GM18868 (cell line): ENCODE results near the gene STXBP3.
"Not testable (repeated sequence)": the region's sequence is repeated elsewhere in the genome, so short reads cannot be mapped to it uniquely, and the experiment has no call there.

ENCODE experiments used
- ATAC-seq: cut with Tn5 transposase; IDR thresholded peaks from one replicate; pipeline ENCODE4 v1.9.1; 2021; ENCODE audit warnings: mild to moderate bottlenecking, moderate library complexity; ENCODE audit not compliant: unreplicated experiment

Gene STXBP3

DNA sequence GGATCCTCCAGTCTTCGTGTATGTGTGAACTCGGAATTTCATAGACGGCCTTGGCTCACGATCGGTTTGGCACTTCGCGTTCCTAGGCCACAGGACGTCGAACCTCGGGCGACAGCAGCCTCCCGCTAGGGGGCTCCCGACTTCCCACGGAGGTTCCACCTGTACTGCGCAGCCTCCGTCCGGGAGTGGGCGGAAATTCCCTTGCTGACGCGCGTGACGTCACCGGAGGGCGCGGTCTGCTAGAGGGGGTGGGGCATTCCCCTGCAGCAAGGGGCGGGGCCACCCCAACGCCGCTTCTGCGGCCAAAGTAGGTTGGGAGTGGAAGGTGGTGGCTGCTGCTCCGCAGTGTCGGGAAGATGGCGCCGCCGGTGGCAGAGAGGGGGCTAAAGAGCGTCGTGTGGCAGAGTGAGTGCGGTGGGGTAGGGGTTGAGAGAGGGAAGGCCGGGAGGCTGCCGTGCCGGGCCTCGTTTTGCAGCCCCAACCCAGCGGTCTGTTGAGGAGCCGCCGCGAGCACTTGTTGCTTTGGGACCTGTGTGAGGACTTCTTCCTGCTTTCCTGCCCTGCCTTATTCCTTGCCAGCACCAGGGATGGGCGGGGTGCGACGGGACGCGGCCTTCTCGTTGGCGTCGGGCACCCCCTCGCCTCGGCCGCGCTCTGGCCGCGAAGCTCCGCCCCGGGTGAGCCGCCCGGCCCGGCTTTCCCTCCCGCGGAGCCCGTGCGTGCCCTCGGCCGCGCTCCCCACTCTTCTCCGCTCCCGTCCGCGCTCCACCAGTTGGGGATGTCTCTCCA is at the start of gene STXBP3:
TSS of gene STXBP3 (plus strand) at position 293 of the 789 bp plus-strand sequence. CDS start at position 357, 64 bp downstream.
- ATAC-seq = peak; percentile 88

GRCh38 chr1:108699375-108700332 is 46.8 kb upstream of the STXBP3 start:
- no peak for ATAC-seq

DNA sequence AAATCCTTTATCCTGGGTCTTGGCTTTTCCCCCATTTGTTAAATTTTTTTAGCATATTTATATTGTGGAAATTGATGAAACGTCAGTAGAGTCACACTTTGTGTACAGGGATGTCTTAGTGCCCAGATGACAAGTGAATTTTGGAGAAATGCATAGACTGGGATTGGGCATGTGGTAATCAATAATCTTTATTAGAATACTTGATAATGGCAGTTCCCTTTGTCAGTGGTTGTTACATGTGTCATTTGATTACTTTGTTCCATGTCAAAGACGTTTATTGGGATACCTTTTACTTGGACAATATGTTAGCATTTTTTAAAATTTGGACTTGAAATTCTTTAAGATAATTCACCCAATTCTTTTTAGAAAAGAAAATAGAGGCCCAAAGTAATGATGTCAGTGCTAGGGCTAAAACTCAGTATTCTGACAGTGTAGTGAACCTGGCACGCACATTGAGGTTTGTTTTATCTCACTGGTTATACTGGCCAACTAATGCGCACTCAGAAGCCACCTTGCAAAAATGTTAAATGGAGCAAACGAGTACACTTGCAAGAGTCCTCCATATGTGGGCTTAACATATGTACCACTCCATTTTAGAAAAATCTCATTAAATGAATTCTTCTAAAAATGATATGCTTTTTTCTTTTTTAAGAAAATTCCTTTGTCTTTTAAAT is 45.2 kb upstream of the STXBP3 start:
- no peak for ATAC-seq

GRCh38 chr1:108702109-108702508 is 44.4 kb upstream of the STXBP3 start:
- ATAC-seq = not testable (repeated sequence)

DNA sequence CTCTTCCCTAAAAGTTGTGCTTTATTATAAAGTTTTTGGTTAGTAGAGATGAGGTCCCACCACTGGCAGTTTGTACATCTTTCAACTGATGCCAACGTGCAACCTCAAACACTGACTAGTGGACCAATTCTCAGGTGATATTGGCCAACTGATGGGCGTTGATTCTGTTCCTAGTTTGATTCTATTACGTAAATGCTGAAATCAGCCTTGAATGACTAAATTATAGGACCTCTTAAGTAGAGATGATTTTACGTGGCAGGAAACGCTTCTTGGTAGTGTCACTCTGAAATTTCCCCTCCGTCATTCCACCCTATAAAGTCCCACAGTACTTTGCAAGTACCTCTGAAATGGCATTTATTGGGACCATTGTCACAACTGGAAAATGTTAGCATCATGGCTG is 42.5 kb upstream of the STXBP3 start:
- ATAC-seq = no peak

- no peak for ATAC-seq
Observed at GRCh38 chr1:108704496-108704895, 42.0 kb upstream of the STXBP3 start.

- no peak for ATAC-seq
Observed at GRCh38 chr1:108706643-108707042, 39.8 kb upstream of the STXBP3 start.

DNA sequence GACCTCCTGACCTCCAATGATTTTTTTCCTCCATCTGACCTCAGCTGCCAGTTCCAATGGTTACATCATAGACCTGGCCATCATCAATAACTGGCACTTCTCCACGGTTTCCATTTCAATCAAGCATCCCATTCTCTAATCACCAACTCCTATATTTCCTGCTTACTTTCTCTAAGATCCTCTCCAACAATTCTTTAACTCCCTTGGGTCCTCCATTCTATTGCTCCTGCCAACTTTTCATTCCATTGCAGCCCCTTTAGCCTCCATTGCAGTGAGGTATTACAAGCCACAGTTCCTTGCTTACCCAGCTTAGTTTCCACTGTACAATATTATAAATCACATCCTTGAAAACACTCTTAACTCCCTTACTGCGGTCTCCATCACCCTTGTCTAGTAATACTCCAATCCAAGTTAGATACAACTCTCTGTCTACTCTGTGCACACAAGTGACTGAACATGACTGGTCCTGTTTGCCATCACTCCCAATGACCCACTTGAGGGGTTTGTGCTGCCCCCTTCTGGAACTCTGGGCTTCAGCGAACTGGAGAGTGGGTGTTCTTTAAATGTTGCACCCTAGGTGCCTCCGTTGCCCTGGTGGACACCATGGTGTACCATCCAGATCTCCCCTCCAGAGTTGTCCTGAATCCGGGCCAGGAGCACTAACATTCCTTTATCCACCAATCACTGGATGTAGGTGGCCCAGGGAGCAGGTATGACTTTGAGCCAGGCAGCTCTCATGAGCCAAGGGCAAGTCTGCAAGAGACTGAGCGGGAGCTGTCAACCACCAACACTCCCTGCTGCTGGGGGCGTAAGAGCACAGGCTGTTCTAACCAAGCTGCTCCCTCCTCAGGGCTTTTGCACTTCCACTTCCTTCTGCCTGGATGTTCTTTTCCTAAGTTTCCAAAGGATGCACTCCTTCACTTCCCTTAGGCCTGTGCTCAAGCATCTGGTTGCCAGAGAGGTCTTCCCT is 37.5 kb upstream of the STXBP3 start:
- ATAC-seq = peak; percentile 70

DNA sequence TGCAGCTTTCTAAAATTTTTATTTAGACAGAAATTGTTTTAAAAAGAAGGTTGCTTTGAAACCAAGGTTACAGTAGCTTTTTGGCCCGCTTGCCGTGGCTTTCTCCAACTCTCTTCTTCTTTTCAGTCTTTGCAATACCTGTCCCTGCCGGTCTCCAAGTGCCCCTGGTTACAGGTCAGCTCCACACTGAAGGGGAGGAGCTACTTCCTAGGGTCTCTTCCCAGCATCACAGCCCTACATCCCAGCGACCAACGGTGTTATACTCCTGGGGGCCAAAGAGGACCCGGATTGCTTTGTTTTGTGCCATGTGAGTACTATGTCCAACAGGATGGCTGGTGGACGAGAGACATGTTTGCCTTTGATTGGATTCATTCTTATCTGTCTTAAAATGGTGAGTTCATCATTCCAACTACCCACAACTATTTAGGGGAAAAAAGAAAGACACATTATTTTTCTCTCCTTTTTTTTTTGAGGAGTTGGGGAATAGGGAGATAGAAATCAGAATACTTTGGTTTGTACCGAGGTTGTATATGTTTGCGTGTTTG is 33.8 kb upstream of the STXBP3 start, which contains the start of gene FNDC7:
TSS of gene FNDC7 (plus strand) at position 303 of the 545 bp plus-strand sequence. CDS start at position 329, 26 bp downstream.
- ATAC-seq = no peak

DNA sequence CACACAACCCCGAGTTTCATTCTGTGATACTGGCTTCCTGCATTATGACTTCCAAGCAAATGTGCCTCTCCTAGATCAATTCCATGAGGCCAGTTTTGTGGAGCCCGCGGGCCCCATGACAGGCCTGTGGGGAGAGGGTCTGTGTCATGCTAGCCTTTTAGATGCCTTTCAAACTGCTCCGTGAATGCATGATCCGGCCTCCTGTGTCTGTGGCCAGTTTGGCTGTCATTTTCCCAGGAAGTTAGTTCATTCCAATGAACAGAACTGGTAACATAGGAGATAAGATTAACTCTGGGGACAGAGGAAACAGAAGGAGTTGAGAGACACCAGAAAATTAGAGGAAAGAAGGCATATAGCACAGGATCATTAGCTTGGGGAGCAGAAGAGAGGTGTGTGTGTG is 30.5 kb upstream of the STXBP3 start:
- ATAC-seq = no peak

- no peak for ATAC-seq
Observed at GRCh38 chr1:108716437-108717230, 29.8 kb upstream of the STXBP3 start.

DNA sequence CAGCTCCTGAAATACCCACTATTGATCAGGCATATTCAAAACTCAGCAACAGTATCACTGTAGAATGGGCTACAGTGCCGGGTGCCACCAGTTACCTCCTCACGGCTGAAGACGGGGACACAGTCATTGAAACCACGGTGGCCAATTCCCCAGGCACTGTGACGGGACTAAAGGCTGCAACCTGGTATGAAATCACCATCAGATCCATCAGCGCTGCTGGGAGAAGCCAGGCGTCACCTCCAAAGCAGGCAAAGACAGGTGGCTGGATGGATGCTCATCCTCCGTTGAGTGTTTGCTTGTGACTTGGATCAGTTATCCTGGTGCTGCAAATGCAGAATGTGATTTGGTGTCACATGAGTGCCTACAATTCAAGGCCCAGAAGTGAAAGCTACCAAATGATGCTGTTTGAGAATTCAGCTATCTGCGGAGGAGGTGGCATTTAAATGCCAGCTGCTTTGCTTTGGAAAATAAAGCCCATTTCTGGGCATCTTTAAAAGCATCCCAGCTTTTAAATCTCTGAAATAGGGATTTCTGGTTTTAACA is 28.6 kb upstream of the STXBP3 start:
- no peak for ATAC-seq

DNA sequence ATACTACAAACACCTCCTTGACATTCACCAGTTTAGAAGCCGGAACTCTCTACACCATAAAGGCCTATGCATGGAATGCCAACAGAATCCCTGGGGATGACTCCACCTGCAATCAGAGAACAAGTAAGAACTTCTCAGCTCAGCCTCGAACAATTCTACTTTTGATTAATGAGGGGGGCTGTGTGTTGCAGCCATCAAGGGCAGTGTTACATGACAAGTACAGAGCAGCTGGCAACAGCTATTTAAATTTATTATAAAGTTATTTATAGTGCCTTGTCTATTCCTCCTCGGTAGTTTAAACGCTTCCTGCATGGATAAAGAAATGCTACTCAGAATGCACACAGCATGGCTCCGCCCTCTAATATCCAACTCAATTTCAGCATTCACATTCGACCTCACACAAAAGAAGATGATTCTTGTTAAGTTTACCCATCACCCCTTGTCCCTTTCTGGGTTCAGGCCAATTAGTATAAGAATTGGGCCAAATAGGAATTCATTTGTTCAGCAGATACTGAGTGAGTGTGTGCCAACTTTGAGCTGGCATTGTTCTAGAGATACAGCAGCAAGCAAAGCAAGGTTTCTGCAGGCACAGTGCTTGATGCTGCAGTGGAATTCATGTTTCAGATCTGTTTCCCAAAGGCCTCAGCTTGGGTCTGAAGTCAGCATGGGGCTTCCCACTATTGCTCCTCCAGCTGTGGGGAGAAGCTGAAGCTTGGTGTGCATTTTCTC is 27.4 kb upstream of the STXBP3 start:
- no peak for ATAC-seq

GRCh38 chr1:108719656-108720435 is 26.6 kb upstream of the STXBP3 start:
- no peak for ATAC-seq

DNA sequence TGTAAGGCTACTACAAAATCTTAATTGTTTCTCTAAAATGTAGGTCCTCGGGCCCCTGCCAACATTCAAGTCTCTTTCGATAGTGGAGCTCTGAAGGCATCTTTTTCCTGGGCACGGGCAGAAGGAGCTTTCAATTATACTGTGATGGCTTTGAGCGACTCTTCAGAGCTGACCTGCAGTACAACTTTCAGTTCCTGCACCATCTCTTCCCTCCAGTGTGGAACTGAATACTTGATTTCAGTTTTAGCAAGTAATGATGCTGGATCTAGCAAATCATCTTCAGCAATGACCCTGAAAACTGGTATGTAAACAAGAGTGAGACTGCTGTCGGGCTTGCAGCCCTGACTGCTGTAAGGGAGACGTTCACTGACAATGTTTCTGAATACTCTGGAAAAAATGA is 24.2 kb upstream of the STXBP3 start:
- ATAC-seq = no peak

GRCh38 chr1:108725906-108726305 is 20.6 kb upstream of the STXBP3 start:
- ATAC-seq = no peak

GRCh38 chr1:108728327-108728923 is 18.0 kb upstream of the STXBP3 start:
- ATAC-seq = no peak
